Right lobe of liver (tissue), 6 donors: ENCODE measurements around the gene ZNF599. TPM values are rescaled to one million over a fixed set of nuclear protein-coding genes. Genes with fewer than 3 reads are reported as not detected.

ENCODE experiments used
- ATAC-seq, 4 donors: fragments of 200-7000 bp; cut with Tn5 transposase; one replicate each; pipeline ENCODE4 v1.9.1; 2020; ENCODE audit warnings: mild to moderate bottlenecking in 4 of 4, moderate library complexity in 4 of 4
- DNase-seq, 3 donors: peaks; one replicate each; pipeline ENCODE4 v3.0.0-alpha.2; 2020
- H3K27ac ChIP-seq, 3 donors: fragments of 200-600 bp; one replicate each; pipeline ENCODE4 v1.8.0; 2022
- H3K27me3 ChIP-seq, 2 donors: fragments of 200-600 bp; one replicate each; pipeline ENCODE4 v1.8.0; 2022
- H3K36me3 ChIP-seq, 4 donors: fragments of 200-600 bp; sonication (generic) in 1 of 4; one replicate each; pipeline versions ENCODE4 v1.5.1 to v1.8.0; 2017 to 2022; ENCODE audit warnings: control low read depth in 1 of 4
- H3K4me1 ChIP-seq, 4 donors: fragments of 200-600 bp; sonication (generic) in 1 of 4; one replicate each; pipeline versions ENCODE4 v1.5.1 to v1.8.0; 2017 to 2022; ENCODE audit warnings: control low read depth in 1 of 4
- H3K4me3 ChIP-seq, 3 donors: fragments of 200-600 bp; one replicate each; pipeline ENCODE4 v1.8.0; 2022
- H3K9me3 ChIP-seq, 4 donors: fragments of 200-600 bp; sonication (generic) in 1 of 4; one replicate each; pipeline versions ENCODE4 v1.5.1 to v1.8.0; 2017 to 2022; ENCODE audit warnings: control low read depth in 1 of 4
- CTCF ChIP-seq, 4 donors: fragments of 200-600 bp in 3 of 4; fragments of 450-650 bp in 1 of 4; IDR thresholded peaks; one replicate each; pipeline versions ENCODE4 v1.5.1 to v1.8.0; 2016 to 2022; ENCODE audit warnings: antibody characterized with exemption in 4 of 4, mild to moderate bottlenecking in 2 of 4
- POLR2A ChIP-seq: fragments of 450-650 bp; IDR thresholded peaks from one replicate; pipeline ENCODE4 v1.6.1; 2017; ENCODE audit warnings: antibody characterized with exemption, mild to moderate bottlenecking
- WGBS: methylation state at CpG from one replicate; pipeline ENCODE4 v1.1.6; 2018; ENCODE audit warnings: low coverage, low lambda C conversion rate; ENCODE audit not compliant: insufficient coverage; ENCODE audit errors: missing lambda C conversion rate; 5-methylcytosine and 5-hydroxymethylcytosine counted together
- intact Hi-C, 2 donors: fragments of 100-400 bp; cut with DNase I; formaldehyde crosslinking; loops; one replicate each; pipeline versions ENCODE4 v1.11.2 to v1.14.1; 2022
- total RNA-seq, 6 experiments: library from RNA; depleted of rRNA in 2 of 6; stranded (reverse); fragments of >200 nt in 2 of 6; fragmentation: NEBNext Ultra II Directional in 3 of 6; extraction: Animal tissue kit (Norgen Biotek cat#: 25700) in 3 of 6; gene quantifications; one replicate each; pipeline versions ENCODE4 v1.1.0 to v1.2.4, GENCODE V29; 2016 to 2023
- donor health status: DM: no; HTN: yes; CAD: no.
- donor health status: DM: no; HTN: no; CAD: no.
- donor health status: DM: no; HTN: no; CAD: no.
- donor health status: DM: no; HTN: yes; CAD: no.
- donor health status: DM: no; HTN: yes; CAD: no.

The ZNF599 gene
- total RNA-seq, 6 experiments from 2014 or later = 1.5 to 4.6 (median 2.3) TPM

GRCh38 chr19:34774857-34775256 lies 1.8 kb upstream of the ZNF599 start:
- intact Hi-C loops = no loop called here
- ATAC-seq = no peak
- TF ChIP-seq CTCF (IDR thresholded peaks at IDR 0.05) (no peak), POLR2A (no peak)
- WGBS = 68% methylated on average over 1 of the region's 2 CpGs
- Histone ChIP-seq H3K27ac (no peak overlapping the region), H3K27me3 (no peaks in the 10 kb centered on the region), H3K36me3 (no peaks in the 10 kb centered on the region), H3K4me1 (peaks cover 0 to 8% (median 0%) of the 10 kb centered on the region in 4 donors), H3K4me3 (no peak overlapping the region), H3K9me3 (no peaks in the 10 kb centered on the region)
- no peak for DNase-seq

- TF ChIP-seq CTCF (IDR thresholded peaks at IDR 0.05) = no peak
- no peak for TF ChIP-seq POLR2A
- H3K36me3 ChIP-seq = peaks cover 0 to 4% (median 2%) of the 10 kb centered on the region in 4 donors
- ATAC-seq = no peak
- no peaks in the 10 kb centered on the region for H3K9me3 ChIP-seq
- no peaks in the 10 kb centered on the region for H3K27me3 ChIP-seq
- DNase-seq = no peak
- H3K27ac ChIP-seq = no peak overlapping the region
- peaks cover 0 to 8% (median 0%) of the 10 kb centered on the region in 4 donors for H3K4me1 ChIP-seq
- peak overlapping the region; percentile 72 to 82 (median 77) for H3K4me3 ChIP-seq
- WGBS = 67% methylated on average over 2 of the region's 2 CpGs
- intact Hi-C loops = no loop called here
These were observed 495 bp upstream of the ZNF599 start for GRCh38 chr19:34773555-34773864.

- TF ChIP-seq CTCF (IDR thresholded peaks at IDR 0.05) (no peak), POLR2A (no peak)
- H3K27ac ChIP-seq = no peak overlapping the region
- no peaks in the 10 kb centered on the region for H3K27me3 ChIP-seq
- H3K4me1 ChIP-seq = peaks cover 0 to 8% (median 0%) of the 10 kb centered on the region in 4 donors
- no peak for ATAC-seq
- intact Hi-C loops = no loop called here
- no peak overlapping the region for H3K4me3 ChIP-seq
- peaks cover 0 to 10% (median 7%) of the 10 kb centered on the region in 4 donors for H3K9me3 ChIP-seq
- H3K36me3 ChIP-seq = peaks cover 0 to 31% (median 21%) of the 10 kb centered on the region in 4 donors
- no CpG with 5 or more reads among the region's 3 CpGs for WGBS
- DNase-seq = no peak
These were observed 5.1 kb downstream of the ZNF599 start for GRCh38 chr19:34767951-34768350.

GRCh38 chr19:34766386-34766785 lies 6.6 kb downstream of the ZNF599 start:
- H3K27ac ChIP-seq = no peak overlapping the region
- H3K27me3 ChIP-seq = no peaks in the 10 kb centered on the region
- H3K9me3 ChIP-seq = peaks cover 0 to 24% (median 11%) of the 10 kb centered on the region in 4 donors
- ATAC-seq = no peak
- H3K4me3 ChIP-seq = no peak overlapping the region
- H3K36me3 ChIP-seq = peaks cover 0 to 34% (median 23%) of the 10 kb centered on the region in 4 donors
- TF ChIP-seq CTCF (IDR thresholded peaks at IDR 0.05) = no peak
- TF ChIP-seq POLR2A = no peak
- no peaks in the 10 kb centered on the region for H3K4me1 ChIP-seq
- intact Hi-C loops = no loop called here
- WGBS = 90% methylated on average over 2 of the region's 2 CpGs
- DNase-seq = no peak
